WI38 (cell line): ENCODE results near the gene RIPPLY2.
"Not testable (repeated sequence)": the region's sequence is repeated elsewhere in the genome, so short reads cannot be mapped to it uniquely, and the experiment has no call there.

ENCODE experiments used
- H3K4me3 ChIP-seq: 2 replicates; pipeline ENCODE4 v1.5.1; 2011; ENCODE audit warnings: low read depth, mild to moderate bottlenecking, control low read depth, low read length
- CTCF ChIP-seq: IDR thresholded peaks from 2 replicates; pipeline ENCODE4 v1.5.1; 2012; ENCODE audit warnings: low read depth, mild to moderate bottlenecking, control low read depth, low read length

RIPPLY2 gene

GRCh38 chr6:83853178-83854000 lies at the start of gene RIPPLY2:
Gene RIPPLY2 (plus strand): TSS chr6:83853360. CDS start chr6:83853417, 57 bp downstream.
- TF ChIP-seq CTCF, result no peak
- H3K4me3 ChIP-seq, result peak within 1 kb of the TSS; percentile 45

GRCh38 chr6:83803492-83803891 lies 49.7 kb upstream of the RIPPLY2 start:
- H3K4me3 ChIP-seq, result not testable (repeated sequence)

- no peak for TF ChIP-seq CTCF
- H3K4me3 ChIP-seq, result no peak overlapping the region
Measured at GRCh38 chr6:83804886-83805285, 48.3 kb upstream of the RIPPLY2 start.

GRCh38 chr6:83808005-83808404 lies 45.2 kb upstream of the RIPPLY2 start:
- no peak for TF ChIP-seq CTCF
- H3K4me3 ChIP-seq, result no peak overlapping the region

GRCh38 chr6:83808926-83809325 lies 44.2 kb upstream of the RIPPLY2 start:
- no peak for TF ChIP-seq CTCF
- no peak overlapping the region for H3K4me3 ChIP-seq

GRCh38 chr6:83812595-83812994 lies 40.6 kb upstream of the RIPPLY2 start:
- TF ChIP-seq CTCF, result no peak
- no peak overlapping the region for H3K4me3 ChIP-seq

- no peak overlapping the region for H3K4me3 ChIP-seq
- no peak for TF ChIP-seq CTCF
Measured at GRCh38 chr6:83815631-83816272, 37.4 kb upstream of the RIPPLY2 start.
